ENCODE results near the gene DPEP3.

The DPEP3 gene

GRCh38 chr16:67935402-67936123 lies 44.7 kb downstream of the DPEP3 start:
- DNase-seq, result peak; percentile 90 to 100 (median 98)
- intact Hi-C loops (cut with DNase I), result loop anchor here (5.0 to 10.0 kb wide), 2 partner anchors 89 to 107 kb away; partner anchors contain the start of genes DDX28 and DUS2

GRCh38 chr16:67935101-67935401 lies 45.2 kb downstream of the DPEP3 start:
- DNase-seq, result no peak
- intact Hi-C loops (cut with DNase I), result loop anchor here (5.0 to 10.0 kb wide), 2 partner anchors 90 to 107 kb away; partner anchors contain the start of genes DDX28 and DUS2

DNA sequence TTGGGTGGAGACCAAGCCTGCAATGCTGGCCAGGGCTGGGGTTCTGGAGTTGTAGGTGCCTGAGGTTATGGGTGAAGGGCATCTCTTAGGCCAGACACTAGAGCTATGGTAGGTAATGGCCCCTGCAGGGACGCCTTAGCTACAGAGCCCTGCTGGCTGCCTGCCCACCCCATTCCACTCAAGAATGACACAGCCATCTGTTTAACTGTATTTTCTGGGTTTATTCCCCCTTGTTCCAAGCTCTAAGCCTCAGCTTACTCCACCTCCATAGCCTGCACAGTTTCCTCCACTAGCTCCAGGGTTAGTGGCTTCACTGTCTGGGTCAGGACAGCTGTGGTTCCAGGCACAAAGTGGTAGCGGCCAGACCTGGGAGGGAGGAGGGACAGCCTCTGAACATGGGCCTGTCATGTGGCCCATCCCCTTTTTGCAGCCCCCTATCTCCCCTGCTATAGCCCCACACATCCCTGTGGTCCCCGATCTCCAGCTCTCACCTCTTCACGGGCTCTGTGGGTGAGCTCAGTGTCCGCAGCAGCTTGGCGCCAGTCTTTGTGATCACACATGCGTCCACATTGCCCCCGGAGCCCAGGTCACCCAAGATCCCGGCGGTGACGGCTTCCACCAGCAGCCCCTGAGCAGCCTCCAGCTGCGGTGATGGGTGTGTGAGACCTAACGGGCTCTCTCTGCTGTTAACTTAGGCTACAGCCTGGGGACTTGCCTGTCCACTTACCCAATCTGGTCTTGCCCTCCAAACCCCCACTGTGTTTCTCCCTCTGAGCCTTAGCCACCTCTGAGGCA lies 45.8 kb downstream of the DPEP3 start:
- intact Hi-C loops (cut with DNase I), result loop anchor here (5.0 to 10.0 kb wide), 2 partner anchors 90 to 108 kb away; partner anchors contain the start of genes DDX28 and DUS2
- DNase-seq, result no peak

DNA sequence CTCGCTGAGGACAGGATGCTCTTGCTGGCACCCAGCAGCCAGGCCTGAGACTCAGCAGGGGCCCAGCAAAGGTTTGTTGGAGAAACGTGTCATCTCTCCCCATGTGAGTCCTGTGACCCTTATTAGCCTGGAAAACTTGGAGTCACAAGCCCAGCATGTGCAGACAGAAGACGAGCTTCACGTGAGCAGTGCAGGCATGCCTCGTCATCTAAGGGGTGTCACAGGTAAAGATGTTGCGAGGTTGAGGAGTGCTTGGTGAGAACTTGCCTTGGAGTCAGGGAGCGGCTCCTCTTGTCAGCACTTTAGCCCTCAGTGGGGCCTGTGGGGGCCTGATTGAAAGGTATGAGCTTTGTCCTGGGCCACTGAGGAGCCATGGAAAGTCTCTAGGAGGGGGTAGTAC lies 46.5 kb downstream of the DPEP3 start:
- intact Hi-C loops (cut with DNase I), result loop anchor here (10.0 kb wide), 1 partner anchor 91 kb away; the partner anchor contains the start of genes DDX28 and DUS2
- no peak for DNase-seq

- DNase-seq, result peak in 1 of 10 donors; percentile 58
- intact Hi-C loops (cut with DNase I), result loop anchor here (10.0 kb wide), 1 partner anchor 92 kb away; the partner anchor contains the start of genes DDX28 and DUS2
Measured at GRCh38 chr16:67932462-67932840, 47.8 kb downstream of the DPEP3 start.

- intact Hi-C loops (cut with DNase I), result loop anchor here (10.0 kb wide), 1 partner anchor 93 kb away; the partner anchor contains the start of genes DDX28 and DUS2
- DNase-seq, result no peak
Measured at GRCh38 chr16:67931712-67932461, 48.4 kb downstream of the DPEP3 start, which contains the start of gene CTRL. TSS of gene CTRL (minus strand) at chr16:67931862. CDS start at chr16:67931852, 10 bp downstream.

DNA sequence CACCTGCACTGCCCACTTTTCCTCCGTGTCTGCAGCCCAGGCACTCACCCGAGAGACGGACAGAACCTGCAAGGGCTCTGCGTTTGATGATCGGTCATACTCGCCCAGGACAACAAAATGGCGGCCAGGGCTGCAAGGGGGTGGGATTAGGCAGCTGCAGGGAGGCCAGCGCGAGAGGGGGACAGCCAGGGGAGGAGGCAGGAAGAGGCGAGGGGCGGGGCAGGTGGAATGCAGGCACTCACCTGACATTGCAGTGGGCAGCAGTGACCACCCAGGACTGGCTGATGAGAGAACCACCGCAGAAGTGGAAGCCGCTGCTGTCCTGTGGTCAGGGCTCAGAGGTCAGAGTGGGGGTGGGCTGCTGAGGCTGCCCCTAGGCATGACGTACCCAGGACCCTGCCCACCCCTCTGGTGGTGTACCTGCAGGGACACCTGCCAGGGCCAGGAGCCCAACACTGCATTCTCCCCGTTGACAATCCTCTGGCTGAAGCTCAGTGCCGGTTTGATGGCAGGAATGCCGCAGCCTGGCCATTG lies 49.6 kb downstream of the DPEP3 start:
- intact Hi-C loops (cut with DNase I), result loop anchor here (10.0 kb wide), 1 partner anchor 94 kb away; the partner anchor contains the start of genes DDX28 and DUS2
- DNase-seq, result no peak

DNA sequence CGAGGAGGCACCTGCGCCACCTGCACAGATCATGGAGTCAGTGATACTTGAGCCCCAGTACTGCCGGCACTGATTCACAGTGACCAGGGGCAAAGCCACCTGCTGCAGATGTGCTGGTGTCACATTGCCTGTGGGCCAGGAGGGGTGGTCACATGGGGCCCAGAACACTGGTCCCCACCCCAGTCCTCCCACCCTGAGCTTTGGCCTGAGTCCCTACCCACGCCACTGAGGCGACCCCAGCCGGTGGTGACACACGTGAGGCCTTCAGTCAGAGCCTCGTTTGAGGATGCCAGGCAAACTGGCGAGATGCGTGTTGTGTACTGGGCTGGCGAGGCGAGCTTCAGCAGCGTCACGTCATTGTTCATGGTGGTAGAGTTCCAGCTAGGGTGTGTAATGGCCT lies 50.1 kb downstream of the DPEP3 start:
- DNase-seq, result no peak
- intact Hi-C loops (cut with DNase I), result loop anchor here (10.0 kb wide), 1 partner anchor 95 kb away; the partner anchor contains the start of genes DDX28 and DUS2

DNA sequence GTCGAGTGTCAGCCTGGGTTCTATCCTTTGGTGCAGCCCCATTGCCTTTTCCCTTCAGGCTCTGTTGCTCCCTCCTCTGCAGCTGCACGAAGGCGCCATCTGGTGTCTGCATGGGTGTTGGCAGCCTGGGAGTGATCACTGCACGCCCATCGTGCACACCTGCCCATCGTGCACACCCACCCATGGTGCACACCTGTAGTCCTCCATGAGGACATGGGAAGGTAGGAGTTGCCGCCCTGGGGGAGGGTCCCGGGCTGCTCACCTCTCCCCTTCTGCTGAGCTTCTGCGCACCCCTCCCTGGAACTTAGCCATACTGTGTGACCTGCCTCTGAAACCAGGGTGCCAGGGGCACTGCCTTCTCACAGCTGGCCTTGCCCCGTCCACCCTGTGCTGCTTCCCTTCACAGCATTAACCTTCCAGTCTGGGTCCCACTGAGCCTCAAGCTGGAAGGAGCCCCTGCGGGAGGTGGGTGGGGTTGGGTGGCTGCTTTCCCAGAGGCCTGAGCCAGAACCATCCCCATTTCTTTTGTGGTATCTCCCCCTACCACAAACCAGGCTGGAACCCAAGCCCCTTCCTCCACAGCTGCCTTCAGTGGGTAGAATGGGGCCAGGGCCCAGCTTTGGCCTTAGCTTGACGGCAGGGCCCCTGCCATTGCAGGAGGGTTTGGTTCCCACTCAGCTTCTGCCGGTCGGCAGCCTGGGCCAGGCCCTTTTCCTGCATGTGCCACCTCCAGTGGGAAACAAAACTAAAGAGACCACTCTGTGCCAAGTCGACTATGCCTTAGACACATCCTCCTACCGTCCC lies 51.5 kb downstream of the DPEP3 start:
- peak; percentile 69 to 97 (median 84) for DNase-seq
- intact Hi-C loops (cut with DNase I), result loop anchor here (2.0 to 10.0 kb wide), 3 partner anchors 46 to 254 kb away; partner anchors contain the start of genes CENPT and NUTF2

GRCh38 chr16:67928147-67928546 lies 52.2 kb downstream of the DPEP3 start:
- DNase-seq, result no peak
- intact Hi-C loops (cut with DNase I), result loop anchor here (2.0 to 10.0 kb wide), 3 partner anchors 45 to 253 kb away; partner anchors contain the start of genes CENPT and NUTF2

- DNase-seq, result peak in 2 of 10 donors; percentile 68 to 74
- intact Hi-C loops (cut with DNase I), result loop anchor here (5.0 to 10.0 kb wide), 2 partner anchors 80 to 253 kb away; partner anchors contain the start of genes CENPT and NUTF2
Measured at GRCh38 chr16:67927131-67927941, 53.0 kb downstream of the DPEP3 start.

DNA sequence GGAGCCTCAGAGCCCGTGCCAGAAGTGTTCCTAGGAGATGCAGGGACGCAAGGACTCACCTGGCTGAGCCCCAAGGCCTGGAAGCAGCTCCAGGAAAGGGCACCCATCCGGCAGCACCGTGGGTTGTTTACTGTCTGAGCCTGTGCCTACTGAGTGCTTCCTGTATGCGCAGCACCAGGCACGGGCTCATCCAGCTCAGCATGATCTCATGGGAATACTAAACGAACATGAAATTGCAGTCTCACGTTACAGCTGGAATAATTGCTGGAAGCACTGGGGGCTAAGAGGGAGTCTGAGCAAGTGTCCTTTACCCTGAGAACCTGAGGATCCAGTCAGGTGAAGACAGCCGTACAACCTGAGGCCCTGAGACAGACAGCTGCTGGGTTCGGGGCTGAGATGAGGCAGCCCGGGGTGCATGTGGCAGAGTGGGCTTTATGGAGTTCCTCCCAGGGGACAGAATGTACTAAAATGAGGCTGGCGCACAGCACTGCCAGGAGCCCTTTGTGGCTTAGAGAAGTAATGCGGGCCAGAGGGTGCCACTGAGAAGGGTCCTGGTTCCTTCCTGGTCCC lies 54.0 kb downstream of the DPEP3 start:
- intact Hi-C loops (cut with DNase I), result loop anchor here (5.0 to 10.0 kb wide), 2 partner anchors 79 to 251 kb away; partner anchors contain the start of genes CENPT and NUTF2
- peak in 9 of 10 donors; percentile 49 to 93 (median 59) for DNase-seq
